Left colon (tissue), 2 donors: ENCODE measurements around the gene BTBD16. TPM values are rescaled to one million over a fixed set of nuclear protein-coding genes. Genes with fewer than 3 reads are reported as not detected.

Experiments used
- ATAC-seq: fragments of 200-7000 bp; cut with Tn5 transposase; one replicate; pipeline ENCODE4 v1.9.1; 2020; ENCODE audit warnings: mild to moderate bottlenecking, moderate library complexity
- DNase-seq, 2 donors: peaks; one replicate each; pipeline ENCODE4 v3.0.0-alpha.2; 2020
- intact Hi-C, 2 donors: fragments of 100-400 bp; cut with DNase I in 1 of 2; cut with micrococcal nuclease in 1 of 2; formaldehyde crosslinking; loops; one replicate each; pipeline versions ENCODE4 v1.11.2 to v1.14.0; 2022; cut with DNase I, micrococcal nuclease
- long read RNA-seq: library from polyadenylated mRNA; unstranded; transcript quantifications from one replicate; pipeline ENCODE4 v2.0.0, GENCODE V29; 2021
- total RNA-seq, 2 donors: library from RNA; stranded (reverse); fragmentation: NEBNext Ultra II Directional; extraction: Animal tissue kit (Norgen Biotek cat#: 25700); gene quantifications; one replicate each; pipeline ENCODE4 v1.2.1, GENCODE V29; 2021
- donor health status: DM: no; HTN: no; CAD: no.
- donor health status: DM: yes; HTN: yes; CAD: no.

The BTBD16 gene
- under 1 TPM; 0.14 to 0.15 TPM for total RNA-seq
- long read RNA-seq: 0 reads

- no peak for ATAC-seq
- no peak for DNase-seq
- intact Hi-C loops: no loop called here
These were observed at the start of gene BTBD16 for GRCh38 chr10:122271076-122271475. TSS of gene BTBD16 (plus strand) at chr10:122271296. CDS start at chr10:122275082, 3,786 bp downstream.

DNA sequence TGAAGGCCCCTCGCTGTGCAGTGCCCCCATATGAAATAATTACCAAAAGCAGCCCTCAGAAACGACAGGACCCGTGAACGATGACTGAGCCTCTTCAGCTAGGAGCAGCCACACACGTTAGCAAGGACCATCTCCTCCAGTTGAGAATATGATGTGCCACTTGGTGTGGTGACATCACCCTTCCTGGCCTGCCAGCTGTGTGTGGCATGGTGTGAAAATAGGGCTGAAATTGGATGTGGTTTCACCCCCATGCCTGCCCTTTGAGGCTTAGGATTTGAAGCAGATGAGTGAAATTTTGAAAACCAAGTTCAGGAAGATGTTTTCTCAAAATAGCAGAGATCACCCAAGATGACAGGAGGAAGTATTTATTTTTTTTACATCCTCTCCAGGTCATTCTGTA is 49.1 kb upstream of the BTBD16 start:
- intact Hi-C loops: no loop called here

GRCh38 chr10:122222638-122223037 is 48.5 kb upstream of the BTBD16 start:
- no peak for ATAC-seq
- intact Hi-C loops: no loop called here
- DNase-seq: no peak

More for the DNA sequence above, 49.1 kb upstream of the BTBD16 start:
- no peak for ATAC-seq
- no peak for DNase-seq

DNA sequence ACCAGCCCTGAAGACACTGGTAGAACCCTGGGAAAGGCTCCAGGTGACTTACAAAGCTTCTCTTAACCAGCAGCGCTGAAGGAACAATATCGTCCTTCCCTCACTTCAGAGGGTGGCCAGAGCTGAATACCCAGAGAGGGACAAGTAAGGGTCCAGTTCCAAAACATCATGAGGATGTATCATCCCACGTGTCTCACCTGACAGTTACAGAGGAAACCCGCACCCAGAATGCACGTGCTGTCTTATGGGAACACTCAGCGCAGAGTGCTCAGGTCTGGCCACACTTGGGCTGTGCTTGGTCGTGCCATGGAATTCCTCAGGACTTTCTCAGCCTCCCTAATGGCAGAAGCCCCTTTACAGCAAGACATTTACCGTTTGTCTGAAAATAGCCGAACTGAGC is 46.9 kb upstream of the BTBD16 start:
- intact Hi-C loops: no loop called here
- DNase-seq (no peak), ATAC-seq (no peak)

DNA sequence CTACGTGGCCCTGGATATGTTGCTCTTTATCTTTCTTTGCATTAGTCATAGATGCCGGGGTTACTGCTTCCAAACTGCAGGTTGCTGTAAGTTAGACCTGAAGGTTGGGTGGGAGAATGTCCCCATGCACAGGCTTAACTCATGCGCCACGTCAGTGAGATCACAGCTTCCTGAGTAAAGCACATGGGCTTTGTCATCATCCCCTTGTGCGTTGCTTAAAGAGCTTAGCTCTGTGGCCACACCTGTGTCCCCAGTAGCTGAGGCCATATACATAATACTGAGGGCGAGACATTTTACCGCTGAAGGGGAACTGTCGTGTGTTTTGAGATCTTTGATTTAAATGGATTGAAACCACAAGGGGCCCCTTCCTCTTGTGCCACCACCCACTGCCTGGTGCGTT is 45.8 kb upstream of the BTBD16 start:
- no peak for DNase-seq
- no peak for ATAC-seq
- intact Hi-C loops: no loop called here

DNA sequence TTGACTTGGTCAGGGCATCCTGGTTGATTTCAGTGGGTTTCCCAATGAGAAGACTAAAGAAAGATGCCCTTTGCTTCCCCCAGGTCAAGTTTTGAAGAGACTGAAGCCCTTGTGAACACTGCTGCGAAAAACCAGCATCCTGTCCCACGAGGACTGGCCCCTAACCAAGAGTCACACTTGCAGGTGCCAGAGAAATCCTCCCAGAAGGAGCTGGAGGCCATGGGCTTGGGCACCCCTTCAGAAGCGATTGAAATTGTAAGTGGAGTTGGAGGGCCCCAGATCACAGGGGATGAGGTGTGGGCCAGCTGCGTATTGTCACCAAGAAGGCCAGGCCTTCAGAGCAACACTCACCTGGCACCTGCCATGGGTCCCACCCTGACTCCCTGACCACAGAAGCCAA is 43.3 kb upstream of the BTBD16 start:
- intact Hi-C loops: no loop called here
- no peak for DNase-seq
- ATAC-seq: no peak

- DNase-seq (no peak), ATAC-seq (no peak)
- intact Hi-C loops: no loop called here
These were observed 41.4 kb upstream of the BTBD16 start for GRCh38 chr10:122229666-122230065.

DNA sequence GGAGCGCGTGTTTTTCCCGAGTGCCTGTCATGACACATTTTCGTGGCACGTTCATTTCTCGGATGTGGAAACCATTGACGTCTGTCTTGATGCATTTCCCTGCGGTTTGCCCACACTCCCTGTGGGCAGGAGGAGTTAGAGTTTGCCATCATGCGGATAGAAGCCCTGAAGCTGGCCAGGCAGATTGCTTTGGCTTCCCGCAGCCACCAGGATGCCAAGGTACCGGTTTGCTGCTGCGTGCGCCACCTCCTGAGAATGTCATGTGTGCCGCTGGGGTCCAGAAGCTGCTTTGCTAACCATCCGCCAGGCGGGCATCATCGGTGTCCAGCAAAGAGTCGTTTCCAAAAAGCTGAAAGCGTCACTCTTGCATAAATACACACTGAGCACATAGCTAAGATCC is 40.9 kb upstream of the BTBD16 start:
- ATAC-seq (no peak), DNase-seq (no peak)
- intact Hi-C loops: no loop called here

DNA sequence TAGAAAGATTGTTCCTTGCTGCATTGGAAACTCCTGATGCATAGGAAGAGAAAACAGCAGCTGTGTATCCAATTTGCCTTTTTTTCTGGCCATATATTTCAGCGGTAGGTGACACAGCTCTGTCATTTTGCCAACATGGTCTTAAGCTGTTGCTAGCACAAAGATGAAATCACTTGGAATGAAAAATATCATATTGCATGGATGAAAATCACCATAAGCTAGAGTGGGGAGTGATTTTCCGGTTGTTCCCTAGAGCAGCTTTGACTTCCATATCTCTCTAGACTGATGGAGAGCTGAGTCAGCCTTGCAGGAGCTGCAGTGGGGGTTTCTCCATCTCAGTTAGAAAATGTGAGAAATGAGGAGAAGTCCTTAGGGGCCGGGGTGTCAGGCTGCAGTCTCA is 38.3 kb upstream of the BTBD16 start:
- intact Hi-C loops: no loop called here
- DNase-seq (no peak), ATAC-seq (no peak)

GRCh38 chr10:122233857-122234348 is 37.2 kb upstream of the BTBD16 start:
- intact Hi-C loops: no loop called here
- ATAC-seq (peak; percentile 10), DNase-seq (no peak)

DNA sequence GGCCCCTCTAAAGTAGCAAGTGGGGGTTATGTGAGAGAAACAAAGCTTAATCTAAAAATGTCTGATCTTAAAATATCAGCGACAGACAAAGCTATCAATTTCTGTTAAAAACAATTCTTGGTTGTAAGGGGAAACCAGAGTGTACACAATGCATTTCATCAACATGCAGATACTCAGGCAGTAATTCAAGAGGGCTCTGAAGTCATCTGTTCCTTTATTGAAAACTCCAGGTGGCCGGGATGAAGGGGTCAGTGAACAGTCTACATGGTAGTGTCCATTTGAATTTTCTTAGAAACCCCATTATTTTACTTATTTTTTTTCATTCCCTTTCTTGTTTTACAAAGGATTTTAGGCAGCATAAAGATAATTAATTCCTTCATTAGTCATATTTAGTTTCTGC is 36.7 kb upstream of the BTBD16 start:
- intact Hi-C loops: no loop called here
- DNase-seq: no peak
- ATAC-seq: no peak

- no peak for DNase-seq
- intact Hi-C loops: no loop called here
- ATAC-seq: no peak
These were observed 34.3 kb upstream of the BTBD16 start for GRCh38 chr10:122236690-122237306.

DNA sequence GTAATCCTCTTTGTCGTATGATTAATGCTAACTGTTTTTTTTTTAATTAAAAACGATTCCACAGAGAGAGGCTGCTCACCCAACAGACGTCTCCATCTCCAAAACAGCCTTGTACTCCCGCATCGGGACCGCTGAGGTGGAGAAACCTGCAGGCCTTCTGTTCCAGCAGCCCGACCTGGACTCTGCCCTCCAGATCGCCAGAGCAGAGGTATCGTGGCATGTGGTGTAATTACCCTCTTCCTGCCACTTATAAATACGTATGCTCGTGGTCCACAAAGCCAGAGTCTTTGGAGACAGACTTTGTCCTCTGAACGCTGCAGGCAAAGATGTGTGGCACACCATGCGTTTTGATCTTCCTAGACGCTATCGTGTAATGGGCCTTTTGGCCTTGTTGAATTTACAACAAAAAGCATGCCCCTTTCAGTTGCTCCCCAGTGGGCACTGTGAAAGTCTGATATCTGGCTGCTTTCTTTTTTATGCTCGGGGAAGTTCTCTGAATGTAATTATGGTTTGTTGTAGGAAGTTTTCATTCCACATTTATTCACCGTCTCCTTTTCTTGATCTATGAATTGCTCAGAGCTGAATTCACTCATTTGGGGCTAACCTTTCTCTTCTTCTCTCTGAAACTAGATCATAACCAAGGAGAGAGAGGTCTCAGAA is 33.6 kb upstream of the BTBD16 start:
- ATAC-seq (peak; percentile 77), DNase-seq (peak in 1 of 2 donors; percentile 9)
- intact Hi-C loops: no loop called here

GRCh38 chr10:122239578-122240257 is 31.4 kb upstream of the BTBD16 start:
- intact Hi-C loops: no loop called here
- ATAC-seq (no peak), DNase-seq (no peak)

GRCh38 chr10:122240401-122240800 is 30.7 kb upstream of the BTBD16 start:
- DNase-seq (no peak), ATAC-seq (no peak)
- intact Hi-C loops: no loop called here

- DNase-seq: no peak
- ATAC-seq: no peak
- intact Hi-C loops: no loop called here
These were observed 29.3 kb upstream of the BTBD16 start for GRCh38 chr10:122241836-122242235.

GRCh38 chr10:122243550-122243949 is 27.5 kb upstream of the BTBD16 start:
- DNase-seq (no peak), ATAC-seq (no peak)
- intact Hi-C loops: no loop called here

- intact Hi-C loops: no loop called here
- ATAC-seq (no peak), DNase-seq (no peak)
These were observed 26.8 kb upstream of the BTBD16 start for GRCh38 chr10:122244001-122244975.

DNA sequence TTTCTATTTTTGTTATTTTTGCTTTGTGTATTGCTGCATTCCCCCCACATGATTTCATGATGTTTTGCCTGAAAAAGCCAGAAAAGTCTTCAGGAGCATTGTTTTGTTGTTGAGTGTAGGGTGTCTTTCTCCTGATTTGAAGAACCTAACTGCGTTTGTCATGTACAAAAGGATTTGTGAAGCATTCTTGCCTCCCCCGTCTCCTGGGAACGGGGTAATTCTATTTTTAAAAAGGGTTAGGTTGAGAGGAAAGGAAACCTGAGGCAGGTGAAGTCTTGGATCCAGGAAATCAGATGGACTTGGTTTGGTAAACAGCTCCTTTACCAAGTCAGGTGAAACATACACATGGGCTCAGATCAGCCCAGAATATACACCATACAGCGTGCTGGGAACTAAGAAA is 26.0 kb upstream of the BTBD16 start:
- ATAC-seq (no peak), DNase-seq (no peak)
- intact Hi-C loops: no loop called here
